ENCODE results near the gene NEDD8. TPM values are rescaled to one million over a fixed set of nuclear protein-coding genes. Genes with fewer than 3 reads are reported as not detected.

The NEDD8 gene
- total RNA-seq, 4 donors from 2014 or later, result 141 to 178 (median 162) TPM

DNA sequence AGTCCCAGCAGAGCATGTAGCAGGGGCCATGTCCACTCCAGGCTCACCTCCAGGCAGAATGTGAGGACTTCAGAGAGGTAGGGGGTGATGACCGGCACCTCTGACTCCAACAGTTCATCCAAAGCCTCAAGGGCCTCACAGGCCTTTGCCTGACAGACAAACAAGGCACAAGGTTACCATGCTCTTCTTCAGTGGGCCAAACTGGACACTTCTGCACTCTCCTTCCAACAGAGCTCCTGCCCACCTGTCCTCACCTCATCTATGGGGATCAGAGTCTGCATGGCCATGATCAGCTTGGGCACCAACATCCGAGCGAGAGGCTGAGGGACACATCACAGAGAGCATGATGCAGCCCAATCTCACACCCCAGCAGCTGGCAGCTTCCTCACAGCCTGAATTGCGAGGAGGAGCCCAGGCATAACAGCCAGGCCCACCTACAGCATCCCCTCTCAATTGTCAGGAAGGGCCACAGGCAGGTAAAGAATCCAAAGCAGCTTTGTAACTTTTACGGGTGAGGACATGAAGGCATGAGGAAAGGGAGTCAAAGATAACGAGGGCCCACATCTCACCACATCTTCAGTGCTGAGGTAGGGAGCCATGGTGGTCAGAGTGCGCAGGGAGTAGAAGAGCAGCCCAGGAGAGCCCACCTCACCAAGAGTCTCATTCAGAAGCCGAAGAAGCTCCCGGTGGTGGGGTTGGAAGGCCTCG is 45.2 kb downstream of the NEDD8 start:
- no peak for TF ChIP-seq POLR2A (IDR thresholded peaks at IDR 0.05)

DNA sequence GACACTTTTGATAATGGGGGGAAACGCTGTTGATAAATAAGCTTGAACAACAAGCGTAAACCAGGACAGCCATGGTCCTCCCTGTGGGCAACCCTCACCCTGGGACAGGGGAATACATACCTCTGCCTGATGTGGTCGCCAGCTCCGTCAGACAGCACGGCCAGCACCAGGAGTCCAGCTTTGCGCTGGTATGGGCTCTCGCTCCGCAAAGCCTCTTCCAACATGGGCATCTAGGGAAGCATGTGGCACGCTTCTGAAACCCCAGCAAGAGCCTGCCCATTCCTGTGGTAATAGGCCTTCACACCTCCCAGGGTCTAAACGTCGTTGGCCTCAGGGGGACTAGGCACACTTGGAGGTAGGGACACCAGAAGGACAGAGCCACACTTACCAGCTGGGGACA is 46.4 kb downstream of the NEDD8 start:
- intact Hi-C loops (cut with DNase I; ENCODE audit: low total_unique reads) (no loop called here), in situ Hi-C loops (cut with MboI; ENCODE audit: low sequenced_read_pairs in 4 of 4) (no loop called here)
- ATAC-seq (no peak), DNase-seq (no peak)
- H3K36me3 ChIP-seq, result peaks cover 0 to 64% of the 10 kb centered on the region in 2 donors
- H3K27me3 ChIP-seq, result no peaks in the 10 kb centered on the region
- H3K27ac ChIP-seq, result no peak overlapping the region
- TF ChIP-seq POLR2A (IDR thresholded peaks at IDR 0.05), result no peak
- no peak for TF ChIP-seq CTCF (IDR thresholded peaks at IDR 0.05 in 4 of 5, conservative IDR thresholded peaks at IDR 0.05 in 1 of 5)
- H3K9me3 ChIP-seq, result no peaks in the 10 kb centered on the region
- H3K4me3 ChIP-seq, result no peak overlapping the region
- H3K4me1 ChIP-seq, result peaks cover 12 to 16% of the 10 kb centered on the region in 2 donors

More for the DNA sequence above, 45.2 kb downstream of the NEDD8 start:
- no peak for DNase-seq
- intact Hi-C loops (cut with DNase I; ENCODE audit: low total_unique reads), result no loop called here
- peaks cover 12 to 16% of the 10 kb centered on the region in 2 donors for H3K4me1 ChIP-seq
- no peaks in the 10 kb centered on the region for H3K27me3 ChIP-seq
- in situ Hi-C loops (cut with MboI; ENCODE audit: low sequenced_read_pairs in 4 of 4), result no loop called here
- H3K27ac ChIP-seq, result peak overlapping the region in 1 of 4 donors; percentile 89
- peaks cover 0 to 58% of the 10 kb centered on the region in 2 donors for H3K36me3 ChIP-seq
- ATAC-seq, result no peak
- peak overlapping the region in 1 of 4 donors; percentile 84 for H3K4me3 ChIP-seq
- no peaks in the 10 kb centered on the region for H3K9me3 ChIP-seq

GRCh38 chr14:24185026-24185425 is 47.1 kb downstream of the NEDD8 start:
- in situ Hi-C loops (cut with MboI; ENCODE audit: low sequenced_read_pairs in 4 of 4), result no loop called here

DNA sequence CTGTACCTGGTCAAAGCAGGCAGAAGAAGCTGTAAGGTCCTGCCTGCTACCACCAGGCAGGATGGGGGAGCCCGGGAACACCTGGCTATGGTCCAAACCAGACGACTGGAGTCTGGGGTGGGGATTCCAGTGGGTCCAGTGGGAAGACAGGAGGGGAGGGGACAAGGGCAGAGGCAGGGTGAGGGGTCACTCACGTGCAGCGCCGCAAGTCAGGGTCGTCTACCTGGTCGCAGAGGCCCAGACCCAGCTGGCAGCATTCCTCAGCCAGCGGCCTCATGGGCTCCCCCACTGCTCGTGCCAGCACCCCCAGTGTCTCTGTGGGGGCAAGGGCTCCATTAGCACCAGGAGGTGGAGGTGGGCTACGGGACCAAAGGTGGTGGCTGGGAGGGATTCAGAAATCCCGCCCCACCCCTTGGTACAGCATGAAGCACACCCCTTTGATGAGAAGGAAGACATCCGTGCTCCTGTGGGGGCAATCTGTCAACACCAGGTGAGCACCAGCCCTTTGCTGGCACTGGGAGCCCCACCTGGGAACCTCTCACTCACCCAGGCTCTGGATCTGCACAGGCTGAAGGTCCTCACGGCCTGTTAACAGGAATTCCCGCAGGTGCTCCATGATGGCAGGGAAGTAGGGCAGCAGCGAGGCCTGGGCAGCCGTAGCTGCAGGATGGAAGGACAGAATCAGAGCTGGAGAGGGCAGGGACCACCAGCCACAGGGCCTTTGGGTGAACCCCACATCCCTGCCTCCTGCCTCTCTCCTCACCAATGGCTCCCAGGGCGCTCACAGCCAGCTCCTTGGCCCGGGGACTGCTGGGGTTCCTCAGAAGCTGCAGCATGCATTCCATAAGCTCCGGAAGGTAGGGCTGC is 47.8 kb downstream of the NEDD8 start:
- Histone ChIP-seq H3K4me3 (no peak overlapping the region), H3K4me1 (peaks cover 22 to 26% of the 10 kb centered on the region in 2 donors), H3K36me3 (peaks cover 0 to 77% of the 10 kb centered on the region in 2 donors), H3K9me3 (no peaks in the 10 kb centered on the region), H3K27ac (no peak overlapping the region), H3K27me3 (no peaks in the 10 kb centered on the region)
- intact Hi-C loops (cut with DNase I; ENCODE audit: low total_unique reads), result no loop called here
- in situ Hi-C loops (cut with MboI; ENCODE audit: low sequenced_read_pairs in 4 of 4), result no loop called here
- TF ChIP-seq POLR2A (IDR thresholded peaks at IDR 0.05) (no peak), CTCF (IDR thresholded peaks at IDR 0.05 in 4 of 5, conservative IDR thresholded peaks at IDR 0.05 in 1 of 5) (no peak)
- no peak for DNase-seq
- no peak for ATAC-seq

More at GRCh38 chr14:24185026-24185425, 47.1 kb downstream of the NEDD8 start:
- intact Hi-C loops (cut with DNase I; ENCODE audit: low total_unique reads), result no loop called here
- ATAC-seq (no peak), DNase-seq (no peak)
- peaks cover 0 to 71% of the 10 kb centered on the region in 2 donors for H3K36me3 ChIP-seq
- H3K27ac ChIP-seq, result no peak overlapping the region
- H3K27me3 ChIP-seq, result no peaks in the 10 kb centered on the region
- H3K4me3 ChIP-seq, result no peak overlapping the region
- no peaks in the 10 kb centered on the region for H3K9me3 ChIP-seq
- H3K4me1 ChIP-seq, result peaks cover 15 to 19% of the 10 kb centered on the region in 2 donors
- no peak for TF ChIP-seq POLR2A (IDR thresholded peaks at IDR 0.05)

DNA sequence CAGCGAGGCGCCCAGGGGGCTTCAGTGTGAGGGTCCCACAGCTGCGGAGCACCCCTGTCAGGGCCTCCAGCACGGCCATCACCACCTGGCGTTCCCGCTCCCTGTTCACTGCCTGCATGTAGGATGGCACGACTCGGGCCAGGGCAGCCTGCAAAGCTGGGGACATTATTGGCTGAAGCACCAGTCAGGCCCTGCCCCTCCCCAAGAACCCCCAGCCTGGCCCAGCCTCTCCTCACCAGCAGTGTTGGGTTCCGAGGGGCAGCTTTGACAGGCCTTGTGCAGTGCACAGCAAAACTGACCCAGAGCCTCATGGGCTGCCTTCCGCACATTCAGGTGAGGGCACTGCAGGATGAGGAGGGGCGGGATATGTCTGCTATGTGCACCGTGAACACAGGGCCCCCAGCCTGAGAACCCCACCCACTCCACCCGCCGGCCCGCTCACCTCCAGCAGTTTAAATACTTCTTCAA is 49.1 kb downstream of the NEDD8 start:
- TF ChIP-seq POLR2A (IDR thresholded peaks at IDR 0.05), result no peak
- TF ChIP-seq CTCF (IDR thresholded peaks at IDR 0.05 in 4 of 5, conservative IDR thresholded peaks at IDR 0.05 in 1 of 5), result no peak
- peaks cover 0 to 83% of the 10 kb centered on the region in 2 donors for H3K36me3 ChIP-seq
- H3K27me3 ChIP-seq, result no peaks in the 10 kb centered on the region
- ATAC-seq (no peak), DNase-seq (no peak)
- H3K4me3 ChIP-seq, result no peak overlapping the region
- intact Hi-C loops (cut with DNase I; ENCODE audit: low total_unique reads), result no loop called here
- no peak overlapping the region for H3K27ac ChIP-seq
- in situ Hi-C loops (cut with MboI; ENCODE audit: low sequenced_read_pairs in 4 of 4), result no loop called here
- H3K4me1 ChIP-seq, result peaks cover 20 to 24% of the 10 kb centered on the region in 2 donors
- no peaks in the 10 kb centered on the region for H3K9me3 ChIP-seq

All from gastrocnemius medialis (tissue), 4 donors.